ENCODE results near the gene FBLN2. TPM values are rescaled to one million over a fixed set of nuclear protein-coding genes. Genes with fewer than 3 reads are reported as not detected.

The FBLN2 gene
- polyA plus RNA-seq, 3 donors: 0.08 TPM; not detected in 2

DNA sequence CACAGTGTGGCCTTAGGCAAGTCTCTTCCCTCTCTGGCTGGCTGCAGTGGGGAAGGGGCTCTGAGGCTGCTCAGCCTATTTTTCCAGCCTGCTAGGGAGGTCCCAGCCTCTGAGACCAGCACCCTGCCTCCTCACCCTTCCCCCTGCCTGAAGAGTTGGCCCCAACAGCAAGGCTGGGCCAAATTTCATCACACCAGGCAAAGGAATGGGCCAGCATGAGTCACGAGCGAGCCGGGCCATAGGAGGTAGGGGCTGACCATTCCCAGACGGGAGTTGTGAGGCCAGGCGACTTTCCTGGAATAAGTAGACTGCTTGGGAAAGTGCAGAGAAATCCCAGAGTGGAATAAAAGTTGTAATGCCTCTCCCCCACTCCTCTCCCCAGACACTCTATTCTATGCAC lies 5.7 kb upstream of the FBLN2 start:
- Histone ChIP-seq H3K27ac (ENCODE audit: low read depth in 1 of 2, low read length in 2 of 2) (no peak overlapping the region), H2AFZ (ENCODE audit: insufficient read depth, low read depth, low read length, poor library complexity, severe bottlenecking) (no peak overlapping the region), H3K4me1 (ENCODE audit: control insufficient read depth in 1 of 2, insufficient read depth in 2 of 2, low read length in 2 of 2) (peaks cover 0 to under 1% of the 10 kb centered on the region in 2 donors), H3K9ac (ENCODE audit: insufficient read depth, low read length, poor library complexity, severe bottlenecking) (no peak overlapping the region), H3K27me3 (ENCODE audit: control insufficient read depth in 2 of 2, insufficient read depth in 2 of 2, low read length in 2 of 2) (peaks cover 3 to 10% of the 10 kb centered on the region in 2 donors), H3K4me2 (replicated peaks; ENCODE audit: extremely low read depth, low read length, poor library complexity, severe bottlenecking) (no peak overlapping the region), H3K36me3 (replicated peaks in 1 of 2; ENCODE audit: control insufficient read depth in 1 of 2, insufficient read depth in 2 of 2, low read length in 2 of 2) (no peaks in the 10 kb centered on the region), H4K20me1 (ENCODE audit: insufficient read depth, low read length) (no peaks in the 10 kb centered on the region), H3K79me2 (ENCODE audit: insufficient read depth, low read length) (no peaks in the 10 kb centered on the region), H3K4me3 (replicated peaks in 1 of 3; ENCODE audit: low read depth in 2 of 3, low read length in 3 of 3) (no peak overlapping the region), H3K9me3 (replicated peaks in 1 of 2; ENCODE audit: control insufficient read depth in 1 of 2, insufficient read depth in 1 of 2, low read length in 2 of 2) (peaks cover 0 to 3% of the 10 kb centered on the region in 2 donors)
- peaks cover 0 to 12% (median 6%) of the 10 kb centered on the region in 7 donors for H3K9me3 Mint-ChIP-seq
- WGBS (ENCODE audit: insufficient coverage): no CpG with 5 or more reads among the region's 5 CpGs
- peaks cover under 1% of the 10 kb centered on the region for H3K4me1 Mint-ChIP-seq
- peaks cover 13 to 19% (median 16%) of the 10 kb centered on the region in 3 donors for H3K27me3 Mint-ChIP-seq (ENCODE audit: low read depth in 3 of 3)
- no peak overlapping the region for H3K27ac Mint-ChIP-seq
- no peak overlapping the region for H3K4me3 Mint-ChIP-seq
- intact Hi-C loops (cut with micrococcal nuclease): no loop called here
- DNase-seq: no peak
- H3K36me3 Mint-ChIP-seq: peaks cover 0 to 1% of the 10 kb centered on the region in 2 donors
- TF ChIP-seq, protein P1, sequence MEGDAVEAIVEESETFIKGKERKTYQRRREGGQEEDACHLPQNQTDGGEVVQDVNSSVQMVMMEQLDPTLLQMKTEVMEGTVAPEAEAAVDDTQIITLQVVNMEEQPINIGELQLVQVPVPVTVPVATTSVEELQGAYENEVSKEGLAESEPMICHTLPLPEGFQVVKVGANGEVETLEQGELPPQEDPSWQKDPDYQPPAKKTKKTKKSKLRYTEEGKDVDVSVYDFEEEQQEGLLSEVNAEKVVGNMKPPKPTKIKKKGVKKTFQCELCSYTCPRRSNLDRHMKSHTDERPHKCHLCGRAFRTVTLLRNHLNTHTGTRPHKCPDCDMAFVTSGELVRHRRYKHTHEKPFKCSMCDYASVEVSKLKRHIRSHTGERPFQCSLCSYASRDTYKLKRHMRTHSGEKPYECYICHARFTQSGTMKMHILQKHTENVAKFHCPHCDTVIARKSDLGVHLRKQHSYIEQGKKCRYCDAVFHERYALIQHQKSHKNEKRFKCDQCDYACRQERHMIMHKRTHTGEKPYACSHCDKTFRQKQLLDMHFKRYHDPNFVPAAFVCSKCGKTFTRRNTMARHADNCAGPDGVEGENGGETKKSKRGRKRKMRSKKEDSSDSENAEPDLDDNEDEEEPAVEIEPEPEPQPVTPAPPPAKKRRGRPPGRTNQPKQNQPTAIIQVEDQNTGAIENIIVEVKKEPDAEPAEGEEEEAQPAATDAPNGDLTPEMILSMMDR (IDR thresholded peaks at IDR 0.05): no peak

DNA sequence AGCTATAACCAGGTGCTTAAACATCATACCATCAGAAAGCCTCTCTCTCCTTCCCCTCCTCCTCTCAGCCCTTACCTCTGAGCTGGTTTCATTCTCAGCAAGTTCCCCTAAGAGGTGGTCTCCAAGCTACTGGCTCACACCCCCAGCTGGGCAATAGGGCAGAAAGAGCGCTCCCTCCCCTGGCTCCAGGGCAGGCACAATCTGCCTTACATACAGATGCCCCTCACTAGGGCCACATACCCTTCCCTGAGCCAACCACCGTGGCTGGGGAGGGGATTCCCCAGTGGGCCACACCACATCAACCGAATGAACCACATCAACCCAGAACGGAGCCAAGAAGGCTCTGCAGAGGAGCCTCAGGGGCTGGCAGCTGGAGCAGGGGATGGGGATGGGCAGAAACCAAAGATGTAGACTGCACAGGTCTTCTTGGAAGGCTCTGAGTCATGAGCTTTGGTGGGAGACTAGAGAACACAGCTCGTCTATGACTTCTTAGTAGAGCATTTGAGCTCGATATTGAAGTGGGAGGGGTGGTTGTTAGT lies 4.6 kb upstream of the FBLN2 start:
- Histone ChIP-seq H3K4me3 (replicated peaks in 1 of 3; ENCODE audit: low read depth in 2 of 3, low read length in 3 of 3) (no peak overlapping the region), H4K20me1 (ENCODE audit: insufficient read depth, low read length) (no peaks in the 10 kb centered on the region), H3K27ac (ENCODE audit: low read depth in 1 of 2, low read length in 2 of 2) (no peak overlapping the region), H2AFZ (ENCODE audit: insufficient read depth, low read depth, low read length, poor library complexity, severe bottlenecking) (no peak overlapping the region), H3K36me3 (replicated peaks in 1 of 2; ENCODE audit: control insufficient read depth in 1 of 2, insufficient read depth in 2 of 2, low read length in 2 of 2) (no peaks in the 10 kb centered on the region), H3K9ac (ENCODE audit: insufficient read depth, low read length, poor library complexity, severe bottlenecking) (no peak overlapping the region), H3K4me2 (replicated peaks; ENCODE audit: extremely low read depth, low read length, poor library complexity, severe bottlenecking) (no peak overlapping the region), H3K27me3 (ENCODE audit: control insufficient read depth in 2 of 2, insufficient read depth in 2 of 2, low read length in 2 of 2) (peaks cover 8 to 16% of the 10 kb centered on the region in 2 donors), H3K4me1 (ENCODE audit: control insufficient read depth in 1 of 2, insufficient read depth in 2 of 2, low read length in 2 of 2) (peaks cover 3 to 11% of the 10 kb centered on the region in 2 donors), H3K9me3 (replicated peaks in 1 of 2; ENCODE audit: control insufficient read depth in 1 of 2, insufficient read depth in 1 of 2, low read length in 2 of 2) (peaks cover 0 to 3% of the 10 kb centered on the region in 2 donors), H3K79me2 (ENCODE audit: insufficient read depth, low read length) (no peaks in the 10 kb centered on the region)
- 96% methylated on average over 3 of the region's 6 CpGs for WGBS (ENCODE audit: insufficient coverage)
- no peak for DNase-seq
- Mint-ChIP-seq H3K9me3 (peaks cover 0 to 16% (median 6%) of the 10 kb centered on the region in 7 donors), H3K4me3 (no peak overlapping the region), H3K4me1 (peaks cover 5% of the 10 kb centered on the region), H3K36me3 (peaks cover 0 to 3% of the 10 kb centered on the region in 2 donors), H3K27me3 (ENCODE audit: low read depth in 3 of 3) (peaks cover 18 to 25% (median 19%) of the 10 kb centered on the region in 3 donors), H3K27ac (no peak overlapping the region)
- TF ChIP-seq, protein P1 (IDR thresholded peaks at IDR 0.05): no peak
- intact Hi-C loops (cut with micrococcal nuclease): no loop called here

All from CD14-positive monocyte (primary cell).